IPS-NIHi7 (cell line): ENCODE results near the gene C1orf167.

Experiments used
- DNase-seq: peaks from one replicate; pipeline ENCODE4 v3.0.0; 2012; ENCODE audit warnings: mixed read lengths; ENCODE audit errors: extremely low spot score

Gene C1orf167

DNA sequence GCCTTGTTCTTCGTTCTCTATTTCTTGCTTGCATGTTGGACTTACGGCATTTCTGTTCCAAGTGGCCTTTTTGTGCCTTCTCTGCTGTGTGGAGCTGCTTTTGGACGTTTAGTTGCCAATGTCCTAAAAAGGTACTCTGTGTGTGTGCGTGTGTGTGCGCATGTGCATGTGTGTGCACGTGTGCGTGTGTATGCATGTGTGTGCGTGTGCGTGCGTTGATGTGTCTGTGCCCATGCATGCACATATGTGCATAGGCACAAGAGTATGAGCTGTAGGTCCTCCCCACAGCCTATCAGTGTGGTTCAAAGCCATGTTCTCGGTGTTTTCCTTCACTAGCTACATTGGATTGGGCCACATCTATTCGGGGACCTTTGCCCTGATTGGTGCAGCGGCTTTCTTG, 71.9 kb downstream of the C1orf167 start:
- DNase-seq: no peak

DNA sequence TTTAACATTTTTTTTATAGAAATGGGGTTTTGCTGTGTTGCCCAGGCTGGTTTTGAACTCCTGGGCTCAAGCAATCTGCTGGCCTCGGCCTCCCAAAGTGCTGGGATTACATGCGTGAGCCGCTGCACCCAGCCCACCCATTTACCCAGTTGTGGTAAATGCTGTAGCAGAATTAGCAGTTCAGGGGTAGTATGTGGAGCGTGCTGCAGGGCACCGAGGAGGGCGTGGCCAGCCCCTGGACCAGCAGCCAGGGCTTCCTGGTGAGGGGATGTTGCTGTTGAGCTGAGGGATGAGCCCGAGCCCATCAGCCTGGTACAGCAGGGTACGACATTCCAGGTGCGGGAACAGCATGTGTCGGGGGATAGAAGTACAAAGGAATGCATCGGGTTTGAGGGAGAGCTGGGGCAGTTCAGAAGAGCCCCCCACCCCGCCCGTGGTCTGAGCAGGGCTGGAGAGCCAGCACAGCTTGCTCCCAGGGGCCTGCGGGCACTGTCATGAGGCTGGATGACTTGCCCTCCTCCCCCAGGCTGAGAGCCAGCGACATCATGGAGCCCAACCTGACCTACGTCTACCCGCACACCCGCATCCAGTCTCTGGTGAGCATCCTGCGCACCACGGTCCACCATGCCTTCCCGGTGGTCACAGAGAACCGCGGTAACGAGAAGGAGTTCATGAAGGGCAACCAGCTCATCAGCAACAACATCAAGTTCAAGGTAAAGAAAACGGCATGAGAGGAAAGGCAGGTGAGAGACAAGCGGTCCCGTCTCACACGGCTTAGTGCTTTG, 73.6 kb downstream of the C1orf167 start:
- DNase-seq: no peak

DNA sequence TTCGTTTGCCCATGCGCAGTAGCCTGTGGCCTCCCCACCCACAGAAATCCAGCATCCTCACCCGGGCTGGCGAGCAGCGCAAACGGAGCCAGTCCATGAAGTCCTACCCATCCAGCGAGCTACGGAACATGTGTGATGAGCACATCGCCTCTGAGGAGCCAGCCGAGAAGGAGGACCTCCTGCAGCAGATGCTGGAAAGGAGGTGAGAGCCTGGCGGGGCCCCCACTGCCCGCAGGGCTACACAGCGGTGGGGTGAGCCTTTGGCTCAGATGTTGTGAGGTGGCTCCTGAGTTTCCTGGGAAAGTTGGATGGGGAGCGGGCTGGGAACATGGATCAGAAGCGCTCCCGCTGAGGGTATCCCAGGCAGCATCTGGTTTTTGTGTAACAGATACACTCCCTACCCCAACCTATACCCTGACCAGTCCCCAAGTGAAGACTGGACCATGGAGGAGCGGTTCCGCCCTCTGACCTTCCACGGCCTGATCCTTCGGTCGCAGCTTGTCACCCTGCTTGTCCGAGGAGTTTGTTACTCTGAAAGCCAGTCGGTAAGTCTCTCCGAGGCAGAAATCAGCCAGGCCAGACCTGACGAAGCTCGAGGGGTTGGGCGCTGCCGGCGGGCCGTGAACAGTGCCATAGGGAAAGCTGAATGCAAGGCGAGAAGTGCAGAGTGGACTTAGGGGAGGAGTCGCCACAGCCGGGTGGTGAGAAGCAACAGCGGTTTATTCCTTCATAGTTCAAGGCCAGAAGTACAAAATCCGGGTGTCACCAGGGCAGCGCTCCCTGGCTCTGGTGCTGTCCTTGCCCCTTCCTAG, 75.2 kb downstream of the C1orf167 start:
- no peak for DNase-seq

DNA sequence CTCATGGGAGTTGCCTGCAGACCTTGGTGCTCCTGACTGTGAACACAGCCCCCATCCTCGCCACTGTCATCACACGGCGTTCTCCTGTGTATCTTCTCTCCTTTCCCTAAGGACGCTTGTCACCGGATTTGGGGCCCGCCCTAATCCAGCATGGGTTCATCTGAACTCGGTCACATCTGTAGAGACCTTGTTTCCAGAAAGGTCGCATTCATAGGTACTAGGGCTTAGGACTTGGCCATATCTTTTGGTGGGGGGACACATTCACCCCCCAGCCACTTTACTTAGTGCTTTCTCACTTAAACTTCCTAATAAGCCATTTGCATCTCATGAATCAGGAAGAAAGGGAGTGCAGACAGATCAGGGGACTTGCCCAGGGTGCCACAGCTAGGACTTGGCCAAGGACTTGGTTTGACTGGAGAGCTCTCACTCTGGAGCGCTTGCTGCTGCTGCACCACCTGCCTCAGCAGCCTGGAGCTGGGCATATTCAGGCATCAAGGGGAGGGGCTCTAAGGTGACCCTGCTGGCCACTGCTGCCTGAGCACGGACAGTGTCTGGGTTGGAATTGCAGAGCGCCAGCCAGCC, 75.9 kb downstream of the C1orf167 start:
- DNase-seq: no peak

DNA sequence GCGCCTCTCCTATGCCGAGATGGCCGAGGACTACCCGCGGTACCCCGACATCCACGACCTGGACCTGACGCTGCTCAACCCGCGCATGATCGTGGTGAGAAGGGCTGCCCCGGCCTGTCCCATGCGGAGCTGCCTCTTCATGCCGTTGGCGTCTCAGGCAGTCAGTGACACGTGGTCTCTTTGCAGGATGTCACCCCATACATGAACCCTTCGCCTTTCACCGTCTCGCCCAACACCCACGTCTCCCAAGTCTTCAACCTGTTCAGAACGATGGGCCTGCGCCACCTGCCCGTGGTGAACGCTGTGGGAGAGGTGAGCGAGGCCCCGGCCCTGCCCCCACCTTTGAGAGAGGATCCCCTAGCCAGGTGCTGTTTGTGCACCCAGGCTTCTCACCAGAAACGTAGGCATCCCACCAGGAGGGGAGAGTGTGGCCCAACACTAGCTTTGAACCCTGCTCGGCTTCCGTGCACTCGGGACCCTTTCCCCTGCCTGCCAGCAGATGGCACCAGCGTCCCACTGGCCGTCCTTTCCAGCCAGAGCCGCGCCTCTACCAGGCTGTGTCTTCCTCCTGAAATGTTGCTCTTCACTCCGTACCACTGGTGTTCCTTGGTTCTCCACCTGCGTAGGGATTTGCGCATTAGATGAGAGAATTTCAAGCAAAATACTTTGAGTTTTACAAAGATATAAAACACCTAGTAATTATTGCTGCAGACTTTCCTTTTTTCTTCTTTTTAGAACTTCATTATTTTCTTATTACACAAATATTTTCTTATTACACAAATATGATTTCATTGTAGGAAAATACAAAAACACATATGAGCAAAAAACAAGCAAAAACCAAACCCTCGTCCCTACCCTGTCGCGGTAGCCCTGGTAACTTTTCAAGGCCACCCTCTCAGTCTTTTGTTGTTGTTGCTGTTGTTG, 76.6 kb downstream of the C1orf167 start:
- DNase-seq: peak; percentile 96
